Ecto neural progenitor cell (in vitro differentiated cells): ENCODE results near the gene GULP1.
"Not testable (repeated sequence)": the region's sequence is repeated elsewhere in the genome, so short reads cannot be mapped to it uniquely, and the experiment has no call there.

Experiments
- DNase-seq: peaks from one replicate; pipeline ENCODE4 v3.0.0-alpha.2; 2018; ENCODE audit warnings: low spot score

Gene GULP1

GRCh38 chr2:188291617-188292347, at the start of gene GULP1:
Gene GULP1 (plus strand): TSS chr2:188291874. CDS start chr2:188477703, 185,829 bp downstream.
- DNase-seq = peak; percentile 92

- no peak for DNase-seq
These were observed 48.3 kb upstream of the GULP1 start for GRCh38 chr2:188243381-188243780.

- DNase-seq = no peak
These were observed 47.3 kb upstream of the GULP1 start for GRCh38 chr2:188244383-188244782.

- DNase-seq = no peak
These were observed 46.4 kb upstream of the GULP1 start for GRCh38 chr2:188245230-188245629.

- DNase-seq = no peak
These were observed 43.2 kb upstream of the GULP1 start for GRCh38 chr2:188248513-188248912.

- DNase-seq = no peak
These were observed 40.6 kb upstream of the GULP1 start for GRCh38 chr2:188251034-188251433.

GRCh38 chr2:188256420-188256819, 35.3 kb upstream of the GULP1 start:
- no peak for DNase-seq

GRCh38 chr2:188265315-188265714, 26.4 kb upstream of the GULP1 start:
- DNase-seq = no peak

- no peak for DNase-seq
These were observed 23.9 kb upstream of the GULP1 start for GRCh38 chr2:188267776-188268175.

- no peak for DNase-seq
These were observed 22.7 kb upstream of the GULP1 start for GRCh38 chr2:188269004-188269403.

- no peak for DNase-seq
These were observed 19.6 kb upstream of the GULP1 start for GRCh38 chr2:188272121-188272520.

- DNase-seq = no peak
These were observed 17.4 kb upstream of the GULP1 start for GRCh38 chr2:188274274-188274673.

- no peak for DNase-seq
These were observed 15.4 kb upstream of the GULP1 start for GRCh38 chr2:188276255-188276654.

- no peak for DNase-seq
These were observed 13.9 kb upstream of the GULP1 start for GRCh38 chr2:188277786-188278185.

- DNase-seq = no peak
These were observed 13.1 kb upstream of the GULP1 start for GRCh38 chr2:188278388-188279092.

GRCh38 chr2:188279093-188279445, 12.6 kb upstream of the GULP1 start:
- no peak for DNase-seq

GRCh38 chr2:188280811-188281222, 10.9 kb upstream of the GULP1 start:
- DNase-seq = no peak

GRCh38 chr2:188282907-188283306, 8.8 kb upstream of the GULP1 start:
- no peak for DNase-seq

GRCh38 chr2:188284251-188284650, 7.4 kb upstream of the GULP1 start:
- not testable (repeated sequence) for DNase-seq

- no peak for DNase-seq
These were observed 6.6 kb upstream of the GULP1 start for GRCh38 chr2:188285049-188285448.

- DNase-seq = no peak
These were observed 5.9 kb upstream of the GULP1 start for GRCh38 chr2:188285774-188286173.

GRCh38 chr2:188291142-188291616, 495 bp upstream of the GULP1 start:
- DNase-seq = no peak
